ENCODE results near the gene EDIL3.

DNA sequence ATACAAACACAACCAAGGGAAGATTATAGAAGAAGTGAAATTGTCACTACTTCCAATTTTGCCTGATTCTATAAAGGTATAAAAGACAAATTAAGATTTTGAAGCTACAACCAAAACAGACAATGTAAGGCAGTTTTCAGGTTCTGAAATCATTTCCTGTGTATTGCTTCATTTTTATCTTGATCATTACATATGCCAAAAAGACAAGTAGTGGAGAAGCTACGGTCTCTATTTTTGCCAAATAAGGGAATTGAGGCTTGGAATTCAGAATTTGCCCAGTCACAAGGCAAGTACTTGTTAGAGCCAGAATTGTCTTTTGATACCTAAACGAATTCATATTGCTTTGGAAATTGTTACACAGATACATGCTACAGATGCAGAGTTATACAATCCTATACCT lies 20.6 kb downstream of the EDIL3 start:
- no peak for TF ChIP-seq CTCF (IDR thresholded peaks at IDR 0.05; ENCODE audit: low read depth, low read length, poor library complexity, severe bottlenecking)
- no peak for TF ChIP-seq EZH2phosphoT487 (IDR thresholded peaks at IDR 0.05; ENCODE audit: borderline replicate concordance, low read length)

Measured in DOHH2 (cell line).